Peyer's patch (tissue), 4 donors: ENCODE data around the gene GRIN3B.

ENCODE experiments used
- POLR2A ChIP-seq, 2 donors: fragments of 450-650 bp; IDR thresholded peaks; one replicate each; pipeline ENCODE4 v1.5.1; 2017; ENCODE audit warnings: antibody characterized with exemption in 2 of 2, mild to moderate bottlenecking in 2 of 2, moderate library complexity in 2 of 2
- TF ChIP-seq, protein P1 (sequence below), 6 experiments: fragments of 450-650 bp in 4 of 6; fragments of 200-600 bp in 2 of 6; sonication (generic) in 1 of 6; IDR thresholded peaks; one replicate each; pipeline ENCODE4 v1.5.1; 2017 to 2019; ENCODE audit warnings: antibody characterized with exemption in 6 of 6, mild to moderate bottlenecking in 3 of 6, moderate library complexity in 1 of 6

DNA sequence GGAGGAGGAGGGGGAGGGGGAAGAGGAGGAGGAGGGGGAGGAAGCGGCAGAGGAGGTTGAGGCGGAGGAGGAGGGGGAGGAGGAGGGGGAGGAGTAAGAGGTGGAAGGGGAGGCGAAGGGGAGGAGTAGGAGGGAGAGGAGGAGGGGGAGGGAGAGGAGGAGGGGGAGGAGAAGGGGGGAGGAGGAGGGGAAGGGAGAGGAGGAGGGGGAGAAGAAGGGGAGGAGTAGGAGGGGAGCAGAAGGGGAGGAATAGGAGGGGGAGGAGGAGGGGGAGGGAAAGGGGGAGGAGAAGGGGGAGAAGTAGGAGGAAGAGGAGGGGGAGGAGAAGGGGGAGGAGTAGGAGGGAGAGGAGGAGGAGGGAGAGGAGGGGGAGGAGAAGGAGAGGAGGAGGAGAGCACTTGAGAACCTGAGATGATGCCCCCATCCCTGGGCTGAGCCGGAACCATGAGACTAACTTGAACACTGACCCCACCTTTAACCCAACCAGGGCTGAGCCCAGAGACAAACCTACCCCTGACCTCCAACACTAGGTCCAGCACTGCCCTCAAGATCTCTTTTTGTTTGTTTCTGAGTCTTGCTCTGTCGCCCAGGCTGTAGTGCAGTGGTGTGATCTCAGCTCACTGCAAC is 52.2 kb downstream of the GRIN3B start:
- TF ChIP-seq, protein P1, sequence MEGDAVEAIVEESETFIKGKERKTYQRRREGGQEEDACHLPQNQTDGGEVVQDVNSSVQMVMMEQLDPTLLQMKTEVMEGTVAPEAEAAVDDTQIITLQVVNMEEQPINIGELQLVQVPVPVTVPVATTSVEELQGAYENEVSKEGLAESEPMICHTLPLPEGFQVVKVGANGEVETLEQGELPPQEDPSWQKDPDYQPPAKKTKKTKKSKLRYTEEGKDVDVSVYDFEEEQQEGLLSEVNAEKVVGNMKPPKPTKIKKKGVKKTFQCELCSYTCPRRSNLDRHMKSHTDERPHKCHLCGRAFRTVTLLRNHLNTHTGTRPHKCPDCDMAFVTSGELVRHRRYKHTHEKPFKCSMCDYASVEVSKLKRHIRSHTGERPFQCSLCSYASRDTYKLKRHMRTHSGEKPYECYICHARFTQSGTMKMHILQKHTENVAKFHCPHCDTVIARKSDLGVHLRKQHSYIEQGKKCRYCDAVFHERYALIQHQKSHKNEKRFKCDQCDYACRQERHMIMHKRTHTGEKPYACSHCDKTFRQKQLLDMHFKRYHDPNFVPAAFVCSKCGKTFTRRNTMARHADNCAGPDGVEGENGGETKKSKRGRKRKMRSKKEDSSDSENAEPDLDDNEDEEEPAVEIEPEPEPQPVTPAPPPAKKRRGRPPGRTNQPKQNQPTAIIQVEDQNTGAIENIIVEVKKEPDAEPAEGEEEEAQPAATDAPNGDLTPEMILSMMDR (IDR thresholded peaks at IDR 0.05), result no peak
- no peak for TF ChIP-seq POLR2A (IDR thresholded peaks at IDR 0.05)
